T-helper 17 cell (primary cell): Measurements from ENCODE around the gene RFNG. TPM values are rescaled to one million over a fixed set of nuclear protein-coding genes. Genes with fewer than 3 reads are reported as not detected.

ENCODE experiments used
- ATAC-seq: fragments of 150-1000 bp; cut with Tn5 transposase; 2 replicates; pipeline ENCODE4 v1.10.0; 2021; ENCODE audit warnings: mild to moderate bottlenecking, moderate library complexity
- DNase-seq, 3 donors: peaks; one replicate each; pipeline versions ENCODE4 v3.0.0 to v3.0.0-alpha.2; 2020 to 2021
- H3K9me3 ChIP-seq: one replicate; pipeline ENCODE4 v1.7.0; 2013; ENCODE audit warnings: low read length, mild to moderate bottlenecking; ENCODE audit not compliant: control insufficient read depth, poor library complexity, severe bottlenecking
- H3K27ac Mint-ChIP-seq: one replicate; pipeline ENCODE4 v1.8.0; 2022; ENCODE audit warnings: mild to moderate bottlenecking, moderate library complexity, mixed read lengths
- H3K27me3 Mint-ChIP-seq: one replicate; pipeline ENCODE4 v1.8.0; 2022; ENCODE audit warnings: mixed read lengths
- H3K36me3 Mint-ChIP-seq: one replicate; pipeline ENCODE4 v1.8.0; 2022; ENCODE audit warnings: low read depth, mixed read lengths
- H3K4me1 Mint-ChIP-seq: one replicate; pipeline ENCODE4 v1.8.0; 2022; ENCODE audit warnings: mild to moderate bottlenecking, mixed read lengths
- H3K4me3 Mint-ChIP-seq: one replicate; pipeline ENCODE4 v1.8.0; 2022; ENCODE audit warnings: mild to moderate bottlenecking, moderate library complexity, mixed read lengths
- total RNA-seq, 4 donors: library from RNA in 2 of 4; stranded (reverse) in 2 of 4; gene quantifications; one replicate each; pipeline ENCODE4 v1.2.3 and lab custom pipeline; 2022 to 2026

RFNG gene
- total RNA-seq, 2 donors from 2014 or later: 26.5 to 28.3 TPM

DNA sequence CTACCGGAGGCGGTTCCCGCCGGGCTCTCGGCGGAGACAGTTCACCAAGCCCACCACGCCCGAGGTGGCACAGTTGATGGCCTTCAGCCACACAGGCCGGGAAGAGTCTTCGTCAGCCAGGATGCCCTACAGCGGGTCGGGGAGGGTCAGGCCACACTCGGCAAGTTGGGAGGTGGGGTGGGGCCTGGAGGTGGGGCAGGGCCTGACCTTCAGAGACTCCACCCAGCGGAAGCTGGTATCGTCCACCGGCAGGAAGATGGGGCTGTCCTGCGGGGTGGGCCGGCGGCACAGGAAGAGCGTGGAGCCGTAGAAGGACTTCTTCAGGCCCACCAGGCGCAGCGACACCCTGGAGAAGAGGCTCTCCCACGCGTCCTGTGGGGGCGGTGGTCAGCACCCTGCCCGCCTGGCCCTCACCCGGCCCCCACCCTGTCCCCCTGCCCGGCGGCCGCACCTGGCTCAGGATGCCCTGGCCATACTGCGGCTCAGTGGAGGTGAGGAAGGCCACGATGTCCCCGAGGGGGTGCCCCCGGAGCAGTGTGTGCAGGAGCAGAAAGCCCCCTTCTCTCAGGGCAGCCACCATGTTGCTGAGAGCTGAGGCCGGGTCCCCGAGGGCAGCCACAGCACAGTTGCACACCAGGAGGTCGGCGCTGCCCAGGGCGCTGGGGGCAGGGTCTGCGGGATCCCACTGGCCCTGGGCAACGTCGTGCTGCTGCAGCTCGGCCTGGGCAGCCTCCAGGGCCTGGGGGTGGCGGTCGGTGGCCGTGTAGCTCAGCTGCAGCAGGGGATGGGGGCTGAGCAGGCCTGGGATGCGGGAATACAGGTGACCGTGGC is 33.6 kb upstream of the RFNG start:
- H3K36me3 Mint-ChIP-seq: no peaks in the 10 kb centered on the region
- H3K9me3 ChIP-seq: no peaks in the 10 kb centered on the region
- ATAC-seq (no peak), DNase-seq (no peak)
- H3K4me1 Mint-ChIP-seq: no peaks in the 10 kb centered on the region
- no peaks in the 10 kb centered on the region for H3K27me3 Mint-ChIP-seq
- H3K4me3 Mint-ChIP-seq: no peak overlapping the region
- H3K27ac Mint-ChIP-seq: no peak overlapping the region

- DNase-seq (no peak), ATAC-seq (no peak)
- Mint-ChIP-seq H3K27ac (no peak overlapping the region), H3K36me3 (no peaks in the 10 kb centered on the region), H3K27me3 (no peaks in the 10 kb centered on the region), H3K4me3 (no peak overlapping the region), H3K4me1 (no peaks in the 10 kb centered on the region)
- no peaks in the 10 kb centered on the region for H3K9me3 ChIP-seq
Measured at GRCh38 chr17:82084373-82085030, 32.9 kb upstream of the RFNG start.

- Mint-ChIP-seq H3K4me3 (no peak overlapping the region), H3K4me1 (no peaks in the 10 kb centered on the region), H3K36me3 (no peaks in the 10 kb centered on the region), H3K27ac (no peak overlapping the region), H3K27me3 (no peaks in the 10 kb centered on the region)
- no peak for DNase-seq
- no peak for ATAC-seq
- H3K9me3 ChIP-seq: no peaks in the 10 kb centered on the region
Measured at GRCh38 chr17:82083533-82084359, 32.1 kb upstream of the RFNG start.

GRCh38 chr17:82083009-82083408 is 31.4 kb upstream of the RFNG start:
- Mint-ChIP-seq H3K4me1 (peaks cover 2% of the 10 kb centered on the region), H3K36me3 (no peaks in the 10 kb centered on the region), H3K27me3 (no peaks in the 10 kb centered on the region), H3K4me3 (no peak overlapping the region), H3K27ac (no peak overlapping the region)
- H3K9me3 ChIP-seq: no peaks in the 10 kb centered on the region
- no peak for ATAC-seq
- DNase-seq: no peak

- H3K4me3 Mint-ChIP-seq: no peak overlapping the region
- H3K27me3 Mint-ChIP-seq: no peaks in the 10 kb centered on the region
- peaks cover 2% of the 10 kb centered on the region for H3K4me1 Mint-ChIP-seq
- ATAC-seq (no peak), DNase-seq (no peak)
- H3K9me3 ChIP-seq: no peaks in the 10 kb centered on the region
- no peak overlapping the region for H3K27ac Mint-ChIP-seq
- H3K36me3 Mint-ChIP-seq: no peaks in the 10 kb centered on the region
Measured at GRCh38 chr17:82082456-82082855, 30.8 kb upstream of the RFNG start.

DNA sequence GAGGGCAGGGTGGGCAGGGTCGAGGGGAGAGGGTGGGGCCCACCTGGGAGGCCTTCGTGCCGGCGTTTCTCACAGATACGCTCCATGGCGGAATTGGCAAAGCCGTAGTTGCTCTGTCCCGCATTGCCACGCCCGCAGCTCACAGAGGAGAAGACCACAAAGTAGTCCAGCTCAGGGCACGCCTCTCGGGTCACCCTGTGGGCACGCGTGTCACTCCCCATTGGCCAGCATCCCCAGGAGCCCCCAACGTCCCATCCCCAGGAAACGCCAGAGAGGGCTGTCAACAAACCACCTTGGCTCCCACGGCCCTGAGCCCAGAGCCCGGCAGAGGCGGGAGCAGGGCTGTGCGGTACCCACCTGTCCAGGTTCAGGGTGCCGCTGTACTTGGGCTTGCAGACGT is 30.4 kb upstream of the RFNG start:
- H3K9me3 ChIP-seq: no peaks in the 10 kb centered on the region
- ATAC-seq: no peak
- Mint-ChIP-seq H3K4me3 (no peak overlapping the region), H3K27me3 (no peaks in the 10 kb centered on the region), H3K4me1 (peaks cover 2% of the 10 kb centered on the region), H3K27ac (no peak overlapping the region), H3K36me3 (no peaks in the 10 kb centered on the region)
- DNase-seq: no peak

DNA sequence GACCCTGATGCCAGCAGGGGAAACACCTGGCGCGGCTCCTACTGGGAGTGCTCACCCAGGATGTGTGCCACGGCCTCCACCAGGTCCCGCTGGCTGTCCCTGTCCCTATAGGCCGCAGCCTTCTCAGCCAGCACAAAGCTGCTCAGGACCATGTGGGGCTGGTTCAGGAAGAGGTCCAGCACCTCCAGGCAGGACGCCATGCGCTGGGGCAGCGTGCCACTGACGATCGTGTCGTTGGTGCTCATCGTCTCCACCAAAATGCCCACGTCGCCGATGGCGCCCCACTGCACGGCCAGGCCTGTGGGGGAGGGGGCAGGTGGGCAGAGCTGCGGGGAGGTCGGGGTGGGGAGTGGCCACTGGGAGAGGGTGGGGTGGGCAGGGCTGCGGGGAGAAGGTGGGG is 29.9 kb upstream of the RFNG start:
- no peak overlapping the region for H3K4me3 Mint-ChIP-seq
- no peak for DNase-seq
- H3K27ac Mint-ChIP-seq: no peak overlapping the region
- H3K9me3 ChIP-seq: no peaks in the 10 kb centered on the region
- peaks cover 2% of the 10 kb centered on the region for H3K4me1 Mint-ChIP-seq
- no peaks in the 10 kb centered on the region for H3K36me3 Mint-ChIP-seq
- no peak for ATAC-seq
- H3K27me3 Mint-ChIP-seq: no peaks in the 10 kb centered on the region

DNA sequence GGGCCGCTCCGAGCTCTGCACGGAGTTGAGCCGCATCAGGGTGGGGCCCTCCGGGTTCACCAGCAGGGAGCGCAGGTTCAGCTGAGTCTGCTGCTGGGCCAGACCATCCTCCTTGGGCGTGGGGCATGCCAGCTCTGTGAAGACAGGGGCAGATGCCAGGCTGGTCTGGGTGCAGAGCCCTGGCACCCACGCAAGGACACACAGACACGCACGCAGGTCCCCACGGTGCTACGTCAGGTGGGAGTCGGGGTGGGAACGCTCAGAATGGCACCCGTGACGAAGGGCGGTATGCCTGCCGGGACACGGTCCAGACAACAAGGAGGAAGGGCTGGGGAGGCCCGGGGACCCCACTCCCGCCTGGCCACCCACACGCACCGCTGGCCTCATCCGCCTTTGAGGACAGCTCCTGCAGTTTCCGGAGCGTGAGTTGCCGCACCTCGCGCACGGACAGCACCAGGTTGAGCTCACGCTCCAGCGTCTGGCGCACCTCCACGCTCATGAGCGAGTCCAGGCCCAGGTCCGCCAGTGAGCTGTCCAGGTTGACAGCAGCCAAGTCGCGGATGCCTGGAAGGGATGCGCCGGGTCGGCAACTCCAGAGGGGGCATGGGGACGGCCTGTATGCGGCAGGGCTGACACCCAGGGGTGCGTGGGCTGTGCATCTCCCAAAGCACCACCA is 29.3 kb upstream of the RFNG start:
- H3K4me3 Mint-ChIP-seq: no peak overlapping the region

GRCh38 chr17:82080048-82080788 is 28.6 kb upstream of the RFNG start:
- no peaks in the 10 kb centered on the region for H3K27me3 Mint-ChIP-seq
- no peak overlapping the region for H3K4me3 Mint-ChIP-seq
- no peaks in the 10 kb centered on the region for H3K9me3 ChIP-seq
- DNase-seq: no peak
- peaks cover 2% of the 10 kb centered on the region for H3K4me1 Mint-ChIP-seq
- no peak for ATAC-seq
- H3K36me3 Mint-ChIP-seq: no peaks in the 10 kb centered on the region
- no peak overlapping the region for H3K27ac Mint-ChIP-seq

More for the DNA sequence above, 29.3 kb upstream of the RFNG start:
- Mint-ChIP-seq H3K36me3 (no peaks in the 10 kb centered on the region), H3K4me1 (peaks cover 2% of the 10 kb centered on the region), H3K27ac (no peak overlapping the region), H3K27me3 (no peaks in the 10 kb centered on the region)
- DNase-seq (no peak), ATAC-seq (no peak)
- H3K9me3 ChIP-seq: no peaks in the 10 kb centered on the region

GRCh38 chr17:82079001-82079677 is 27.5 kb upstream of the RFNG start:
- no peaks in the 10 kb centered on the region for H3K9me3 ChIP-seq
- Mint-ChIP-seq H3K36me3 (no peaks in the 10 kb centered on the region), H3K27me3 (no peaks in the 10 kb centered on the region), H3K4me1 (peaks cover 2% of the 10 kb centered on the region), H3K27ac (no peak overlapping the region), H3K4me3 (no peak overlapping the region)
- DNase-seq (no peak), ATAC-seq (no peak)

DNA sequence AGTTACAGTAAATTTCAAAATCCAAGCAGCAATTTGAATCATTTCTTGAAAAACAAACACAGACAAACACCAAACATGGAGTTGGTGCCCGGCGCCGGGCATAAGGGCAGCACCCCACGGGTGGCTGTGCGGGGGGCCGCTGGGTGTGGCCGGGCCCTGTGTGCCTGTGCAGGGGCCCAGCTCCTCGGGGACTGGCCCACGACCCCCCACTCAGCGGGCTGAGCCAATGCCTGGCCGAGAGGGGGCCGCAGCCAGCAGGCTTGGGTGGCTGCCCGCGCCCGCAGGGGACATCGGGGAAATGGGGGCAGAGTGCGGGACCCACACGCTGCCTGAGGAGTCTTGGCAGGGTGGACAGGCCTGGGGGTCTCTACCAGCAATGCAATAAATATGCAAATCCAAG is 26.8 kb upstream of the RFNG start:
- ATAC-seq (no peak), DNase-seq (no peak)
- Mint-ChIP-seq H3K4me1 (peaks cover 2% of the 10 kb centered on the region), H3K27me3 (no peaks in the 10 kb centered on the region), H3K27ac (no peak overlapping the region), H3K36me3 (no peaks in the 10 kb centered on the region), H3K4me3 (no peak overlapping the region)
- no peaks in the 10 kb centered on the region for H3K9me3 ChIP-seq
